DND-41 (cell line): ENCODE results near the gene INMT.

Experiments
- EZH2 ChIP-seq: IDR thresholded peaks from 3 replicates; pipeline ENCODE4 v1.6.1; 2012; ENCODE audit warnings: borderline replicate concordance, low read depth, mild to moderate bottlenecking, moderate library complexity, low read length, inconsistent platforms; ENCODE audit not compliant: severe bottlenecking
- TF ChIP-seq, protein P1 (sequence below): IDR thresholded peaks from 2 replicates; pipeline ENCODE4 v1.5.1; 2012; ENCODE audit warnings: borderline replicate concordance, low read length, moderate library complexity, mild to moderate bottlenecking; ENCODE audit not compliant: poor library complexity, severe bottlenecking; ENCODE audit errors: extremely low read depth

DNA sequence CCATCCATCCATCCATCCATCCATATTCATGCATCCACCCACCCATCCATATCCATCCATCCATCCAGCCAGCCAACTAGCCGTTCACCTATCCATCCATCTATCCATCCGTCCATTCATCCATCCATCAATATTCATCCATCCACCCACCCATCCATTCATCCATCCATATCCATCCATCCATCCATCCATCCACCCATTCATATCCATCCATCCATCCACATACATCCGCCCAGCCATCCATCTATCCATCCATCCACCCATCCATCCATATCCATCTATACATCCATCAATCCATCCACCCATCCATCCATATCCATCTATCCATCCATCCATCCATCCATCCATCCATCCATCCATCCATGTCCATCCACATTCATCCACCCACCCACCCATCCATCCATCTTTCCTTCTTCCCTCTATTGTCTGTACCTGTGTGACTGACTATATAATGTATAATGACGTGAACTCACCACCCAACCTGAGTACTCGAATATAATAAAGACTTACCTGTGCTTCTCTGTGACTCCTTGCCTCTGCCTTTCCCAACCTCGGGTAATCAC is 2.5 kb downstream of the INMT start:
- TF ChIP-seq, protein P1, sequence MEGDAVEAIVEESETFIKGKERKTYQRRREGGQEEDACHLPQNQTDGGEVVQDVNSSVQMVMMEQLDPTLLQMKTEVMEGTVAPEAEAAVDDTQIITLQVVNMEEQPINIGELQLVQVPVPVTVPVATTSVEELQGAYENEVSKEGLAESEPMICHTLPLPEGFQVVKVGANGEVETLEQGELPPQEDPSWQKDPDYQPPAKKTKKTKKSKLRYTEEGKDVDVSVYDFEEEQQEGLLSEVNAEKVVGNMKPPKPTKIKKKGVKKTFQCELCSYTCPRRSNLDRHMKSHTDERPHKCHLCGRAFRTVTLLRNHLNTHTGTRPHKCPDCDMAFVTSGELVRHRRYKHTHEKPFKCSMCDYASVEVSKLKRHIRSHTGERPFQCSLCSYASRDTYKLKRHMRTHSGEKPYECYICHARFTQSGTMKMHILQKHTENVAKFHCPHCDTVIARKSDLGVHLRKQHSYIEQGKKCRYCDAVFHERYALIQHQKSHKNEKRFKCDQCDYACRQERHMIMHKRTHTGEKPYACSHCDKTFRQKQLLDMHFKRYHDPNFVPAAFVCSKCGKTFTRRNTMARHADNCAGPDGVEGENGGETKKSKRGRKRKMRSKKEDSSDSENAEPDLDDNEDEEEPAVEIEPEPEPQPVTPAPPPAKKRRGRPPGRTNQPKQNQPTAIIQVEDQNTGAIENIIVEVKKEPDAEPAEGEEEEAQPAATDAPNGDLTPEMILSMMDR, result no peak
- no peak for TF ChIP-seq EZH2
